ENCODE data around the gene ALDH3B1.

DNA sequence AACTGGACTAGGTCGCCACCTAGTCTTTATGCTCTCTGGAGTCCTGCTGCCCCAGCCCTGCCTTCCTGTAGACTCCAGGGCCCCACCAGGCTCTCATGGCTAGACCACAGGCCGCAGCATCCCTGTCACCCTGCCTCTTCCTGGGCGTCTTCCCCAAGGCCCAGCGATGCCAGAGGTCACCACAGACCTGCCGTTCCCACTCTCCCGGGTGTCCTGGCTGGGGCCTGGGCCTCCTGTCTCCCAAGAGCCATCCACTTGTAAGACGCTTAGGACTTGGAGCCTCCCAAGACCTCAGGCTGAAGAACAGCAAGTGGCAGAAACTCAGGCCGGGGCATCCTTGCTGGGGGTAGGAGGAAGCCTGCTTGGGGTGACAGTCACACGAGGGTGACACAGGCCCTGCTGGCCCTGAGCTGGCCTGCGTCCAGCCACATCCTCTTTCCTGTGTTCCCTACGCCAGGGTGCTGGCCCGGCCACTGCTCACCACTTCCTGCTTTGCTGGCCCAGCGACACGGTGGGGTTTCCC lies 26.7 kb downstream of the ALDH3B1 start:
- TF ChIP-seq EZH2 (IDR thresholded peaks at IDR 0.05; ENCODE audit: borderline replicate concordance): no peak
- TF ChIP-seq, protein P1, sequence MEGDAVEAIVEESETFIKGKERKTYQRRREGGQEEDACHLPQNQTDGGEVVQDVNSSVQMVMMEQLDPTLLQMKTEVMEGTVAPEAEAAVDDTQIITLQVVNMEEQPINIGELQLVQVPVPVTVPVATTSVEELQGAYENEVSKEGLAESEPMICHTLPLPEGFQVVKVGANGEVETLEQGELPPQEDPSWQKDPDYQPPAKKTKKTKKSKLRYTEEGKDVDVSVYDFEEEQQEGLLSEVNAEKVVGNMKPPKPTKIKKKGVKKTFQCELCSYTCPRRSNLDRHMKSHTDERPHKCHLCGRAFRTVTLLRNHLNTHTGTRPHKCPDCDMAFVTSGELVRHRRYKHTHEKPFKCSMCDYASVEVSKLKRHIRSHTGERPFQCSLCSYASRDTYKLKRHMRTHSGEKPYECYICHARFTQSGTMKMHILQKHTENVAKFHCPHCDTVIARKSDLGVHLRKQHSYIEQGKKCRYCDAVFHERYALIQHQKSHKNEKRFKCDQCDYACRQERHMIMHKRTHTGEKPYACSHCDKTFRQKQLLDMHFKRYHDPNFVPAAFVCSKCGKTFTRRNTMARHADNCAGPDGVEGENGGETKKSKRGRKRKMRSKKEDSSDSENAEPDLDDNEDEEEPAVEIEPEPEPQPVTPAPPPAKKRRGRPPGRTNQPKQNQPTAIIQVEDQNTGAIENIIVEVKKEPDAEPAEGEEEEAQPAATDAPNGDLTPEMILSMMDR (IDR thresholded peaks at IDR 0.05; ENCODE audit: poor library complexity): no peak
- TF ChIP-seq EZH2phosphoT487 (IDR thresholded peaks at IDR 0.05; ENCODE audit: low read depth, severe bottlenecking, unreplicated experiment): no peak

Measured in hepatocyte (in vitro differentiated cells).